ENCODE data around the gene TSPAN9.

- TF ChIP-seq, protein P1, sequence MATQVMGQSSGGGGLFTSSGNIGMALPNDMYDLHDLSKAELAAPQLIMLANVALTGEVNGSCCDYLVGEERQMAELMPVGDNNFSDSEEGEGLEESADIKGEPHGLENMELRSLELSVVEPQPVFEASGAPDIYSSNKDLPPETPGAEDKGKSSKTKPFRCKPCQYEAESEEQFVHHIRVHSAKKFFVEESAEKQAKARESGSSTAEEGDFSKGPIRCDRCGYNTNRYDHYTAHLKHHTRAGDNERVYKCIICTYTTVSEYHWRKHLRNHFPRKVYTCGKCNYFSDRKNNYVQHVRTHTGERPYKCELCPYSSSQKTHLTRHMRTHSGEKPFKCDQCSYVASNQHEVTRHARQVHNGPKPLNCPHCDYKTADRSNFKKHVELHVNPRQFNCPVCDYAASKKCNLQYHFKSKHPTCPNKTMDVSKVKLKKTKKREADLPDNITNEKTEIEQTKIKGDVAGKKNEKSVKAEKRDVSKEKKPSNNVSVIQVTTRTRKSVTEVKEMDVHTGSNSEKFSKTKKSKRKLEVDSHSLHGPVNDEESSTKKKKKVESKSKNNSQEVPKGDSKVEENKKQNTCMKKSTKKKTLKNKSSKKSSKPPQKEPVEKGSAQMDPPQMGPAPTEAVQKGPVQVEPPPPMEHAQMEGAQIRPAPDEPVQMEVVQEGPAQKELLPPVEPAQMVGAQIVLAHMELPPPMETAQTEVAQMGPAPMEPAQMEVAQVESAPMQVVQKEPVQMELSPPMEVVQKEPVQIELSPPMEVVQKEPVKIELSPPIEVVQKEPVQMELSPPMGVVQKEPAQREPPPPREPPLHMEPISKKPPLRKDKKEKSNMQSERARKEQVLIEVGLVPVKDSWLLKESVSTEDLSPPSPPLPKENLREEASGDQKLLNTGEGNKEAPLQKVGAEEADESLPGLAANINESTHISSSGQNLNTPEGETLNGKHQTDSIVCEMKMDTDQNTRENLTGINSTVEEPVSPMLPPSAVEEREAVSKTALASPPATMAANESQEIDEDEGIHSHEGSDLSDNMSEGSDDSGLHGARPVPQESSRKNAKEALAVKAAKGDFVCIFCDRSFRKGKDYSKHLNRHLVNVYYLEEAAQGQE (IDR thresholded peaks at IDR 0.05; ENCODE audit: insufficient read depth in 1 of 2, low read depth in 2 of 2, low read length in 2 of 2): no peak
- no peak for TF ChIP-seq TAF1 (IDR thresholded peaks at IDR 0.05; ENCODE audit: borderline replicate concordance, insufficient read depth, low read length)
- no peak for TF ChIP-seq POLR2AphosphoS5 (IDR thresholded peaks at IDR 0.05; ENCODE audit: low read depth, low read length)
- TF ChIP-seq SIN3A (IDR thresholded peaks at IDR 0.05; ENCODE audit: borderline replicate concordance, insufficient read depth, low read length): no peak
Measured at GRCh38 chr12:3225796-3226180, 148.6 kb downstream of the TSPAN9 start.
